WTC11 (cell line): ENCODE measurements around the gene SYCE1. TPM values are rescaled to one million over a fixed set of nuclear protein-coding genes. Genes with fewer than 3 reads are reported as not detected.

Experiments used
- ATAC-seq: fragments of 200-7000 bp; cut with Tn5 transposase; 2 replicates; pipeline ENCODE4 v1.10.0; 2021; ENCODE audit warnings: mild to moderate bottlenecking, moderate library complexity
- CTCF ChIA-PET: fragments of 300-600 bp; sonication (Branson Sonifier 250); formaldehyde crosslinking; loops from one replicate; lab custom pipeline; 2021; ENCODE audit warnings: antibody characterized with exemption; lab: Charles Lee
- POLR2A ChIA-PET: fragments of 350-600 bp; sonication (Branson Sonifier 250); formaldehyde crosslinking; loops from one replicate; lab custom pipeline; 2021; ENCODE audit warnings: antibody characterized with exemption; lab: Charles Lee
- DNase-seq: peaks from one replicate; pipeline ENCODE4 v3.0.0; 2021; ENCODE audit warnings: low spot score
- H3K27ac Mint-ChIP-seq: 2 replicates; pipeline ENCODE4 v1.8.0; 2021; ENCODE audit warnings: mixed read lengths
- H3K27me3 Mint-ChIP-seq: 2 replicates; pipeline ENCODE4 v1.8.0; 2021; ENCODE audit warnings: low read depth, mild to moderate bottlenecking, moderate library complexity, mixed read lengths
- H3K36me3 Mint-ChIP-seq: 2 replicates; pipeline ENCODE4 v1.8.0; 2021; ENCODE audit warnings: mixed read lengths
- H3K4me1 Mint-ChIP-seq: 2 replicates; pipeline ENCODE4 v1.8.0; 2022; ENCODE audit warnings: mixed read lengths
- H3K4me3 Mint-ChIP-seq: 2 replicates; pipeline ENCODE4 v1.8.0; 2021; ENCODE audit warnings: mild to moderate bottlenecking, moderate library complexity, mixed read lengths
- H3K9me3 Mint-ChIP-seq: 2 replicates; pipeline ENCODE4 v1.8.0; 2021; ENCODE audit warnings: mixed read lengths
- CREM ChIP-seq: sonication (generic); formaldehyde crosslinking; IDR thresholded peaks from 2 replicates; pipeline ENCODE4 v1.8.1; 2022; ENCODE audit warnings: mild to moderate bottlenecking, missing genetic modification reagents, moderate library complexity
- FOXK1 ChIP-seq: sonication (generic); formaldehyde crosslinking; IDR thresholded peaks from 2 replicates; pipeline ENCODE4 v1.8.0; 2022; ENCODE audit warnings: mild to moderate bottlenecking, moderate library complexity, missing genetic modification reagents
- GTF2I ChIP-seq: fragments of 250-450 bp; sonication (Bioruptor Pico); conservative IDR thresholded peaks from 2 replicates; pipeline ENCODE4 v1.4.0; 2021; ENCODE audit warnings: mild to moderate bottlenecking
- HMGA2 ChIP-seq: fragments of 250-450 bp; sonication (Bioruptor Pico); IDR thresholded peaks from 2 replicates; pipeline ENCODE4 v1.4.0; 2021; ENCODE audit warnings: mild to moderate bottlenecking, moderate library complexity
- JUN ChIP-seq: sonication (generic); formaldehyde crosslinking; IDR thresholded peaks from 2 replicates; pipeline ENCODE4 v1.8.0; 2023; ENCODE audit warnings: mild to moderate bottlenecking, missing genetic modification reagents
- KAT7 ChIP-seq: sonication (generic); formaldehyde crosslinking; IDR thresholded peaks from 2 replicates; pipeline ENCODE4 v1.8.1; 2023; ENCODE audit warnings: missing genetic modification reagents, mild to moderate bottlenecking, borderline replicate concordance
- NFATC4 ChIP-seq: fragments of 250-450 bp; sonication (Bioruptor Pico); IDR thresholded peaks from 2 replicates; pipeline ENCODE4 v1.9.0; 2021; ENCODE audit warnings: mild to moderate bottlenecking
- NR1H2 ChIP-seq: sonication (generic); formaldehyde crosslinking; IDR thresholded peaks from 2 replicates; pipeline ENCODE4 v1.9.0; 2021; ENCODE audit warnings: mild to moderate bottlenecking, moderate library complexity, missing genetic modification reagents
- PRDM15 ChIP-seq: sonication (generic); formaldehyde crosslinking; IDR thresholded peaks from 2 replicates; pipeline ENCODE4 v1.8.0; 2022; ENCODE audit warnings: missing genetic modification reagents
- PREB ChIP-seq: sonication (generic); formaldehyde crosslinking; IDR thresholded peaks from 2 replicates; pipeline ENCODE4 v1.8.1; 2022; ENCODE audit warnings: mild to moderate bottlenecking, missing genetic modification reagents, moderate library complexity, borderline replicate concordance
- RORB ChIP-seq: fragments of 250-450 bp; sonication (Bioruptor Pico); IDR thresholded peaks from 2 replicates; pipeline ENCODE4 v1.9.0; 2021; ENCODE audit warnings: mild to moderate bottlenecking
- ZNF121 ChIP-seq: sonication (generic); formaldehyde crosslinking; IDR thresholded peaks from 2 replicates; pipeline ENCODE4 v1.8.0; 2023; ENCODE audit warnings: missing genetic modification reagents
- ZNF232 ChIP-seq: sonication (generic); formaldehyde crosslinking; IDR thresholded peaks from 2 replicates; pipeline ENCODE4 v1.8.0; 2022; ENCODE audit warnings: mild to moderate bottlenecking, missing genetic modification reagents
- ZNF416 ChIP-seq: fragments of 250-450 bp; sonication (Bioruptor Pico); IDR thresholded peaks from 2 replicates; pipeline ENCODE4 v1.9.0; 2021; ENCODE audit warnings: mild to moderate bottlenecking, inconsistent platforms
- ZNF425 ChIP-seq: fragments of 250-450 bp; sonication (Bioruptor Pico); conservative IDR thresholded peaks from 2 replicates; pipeline ENCODE4 v1.9.0; 2021; ENCODE audit warnings: mild to moderate bottlenecking
- ZNF512 ChIP-seq: sonication (generic); formaldehyde crosslinking; IDR thresholded peaks from 2 replicates; pipeline ENCODE4 v1.8.1; 2022; ENCODE audit warnings: missing genetic modification reagents, borderline replicate concordance
- ZSCAN18 ChIP-seq: fragments of 250-450 bp; sonication (Bioruptor Pico); IDR thresholded peaks from 2 replicates; pipeline ENCODE4 v2.1.2; 2022; ENCODE audit warnings: mild to moderate bottlenecking, moderate library complexity
- total RNA-seq: library from RNA; stranded (reverse); gene quantifications from 3 replicates; pipeline ENCODE4 v1.2.3, GENCODE V29; 2021
- TF ChIP-seq, protein P1 (sequence below): sonication (generic); formaldehyde crosslinking; IDR thresholded peaks from 2 replicates; pipeline ENCODE4 v1.8.1; 2023; ENCODE audit warnings: mild to moderate bottlenecking, missing genetic modification reagents, moderate library complexity
- TF ChIP-seq, protein P2 (sequence below): fragments of 250-450 bp; sonication (Bioruptor Pico); IDR thresholded peaks from 2 replicates; pipeline ENCODE4 v1.9.0; 2021; ENCODE audit warnings: mild to moderate bottlenecking
- TF ChIP-seq, protein P3 (sequence below): sonication (generic); formaldehyde crosslinking; conservative IDR thresholded peaks from 2 replicates; pipeline ENCODE4 v1.8.1; 2022; ENCODE audit warnings: mild to moderate bottlenecking, missing genetic modification reagents

SYCE1 gene
- total RNA-seq, 1 experiment from 2014 or later = not detected

GRCh38 chr10:133526957-133527588 is 38.3 kb downstream of the SYCE1 start, which contains the start of gene CYP2E1:
CYP2E1 (plus strand) TSS chr10:133527363; CDS start chr10:133527396, 33 bp downstream.
- ATAC-seq (no peak), DNase-seq (no peak)
- TF ChIP-seq NR1H2 (CRISPR knock-in tag) = no peak
- TF ChIP-seq, protein P1, sequence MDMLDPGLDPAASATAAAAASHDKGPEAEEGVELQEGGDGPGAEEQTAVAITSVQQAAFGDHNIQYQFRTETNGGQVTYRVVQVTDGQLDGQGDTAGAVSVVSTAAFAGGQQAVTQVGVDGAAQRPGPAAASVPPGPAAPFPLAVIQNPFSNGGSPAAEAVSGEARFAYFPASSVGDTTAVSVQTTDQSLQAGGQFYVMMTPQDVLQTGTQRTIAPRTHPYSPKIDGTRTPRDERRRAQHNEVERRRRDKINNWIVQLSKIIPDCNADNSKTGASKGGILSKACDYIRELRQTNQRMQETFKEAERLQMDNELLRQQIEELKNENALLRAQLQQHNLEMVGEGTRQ = no peak
- no peak for TF ChIP-seq JUN (CRISPR knock-in tag)
- no peak for TF ChIP-seq CREM (CRISPR knock-in tag)
- TF ChIP-seq NFATC4 (CRISPR knock-in tag) = no peak
- no peak for TF ChIP-seq ZNF416 (CRISPR knock-in tag)
- TF ChIP-seq ZNF425 (CRISPR knock-in tag) = no peak
- TF ChIP-seq KAT7 (CRISPR knock-in tag) = no peak
- no peak for TF ChIP-seq ZSCAN18 (CRISPR knock-in tag)
- no peak for TF ChIP-seq GTF2I (CRISPR knock-in tag)
- TF ChIP-seq, protein P2, sequence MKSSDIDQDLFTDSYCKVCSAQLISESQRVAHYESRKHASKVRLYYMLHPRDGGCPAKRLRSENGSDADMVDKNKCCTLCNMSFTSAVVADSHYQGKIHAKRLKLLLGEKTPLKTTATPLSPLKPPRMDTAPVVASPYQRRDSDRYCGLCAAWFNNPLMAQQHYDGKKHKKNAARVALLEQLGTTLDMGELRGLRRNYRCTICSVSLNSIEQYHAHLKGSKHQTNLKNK (CRISPR knock-in tag) = no peak
- TF ChIP-seq, protein P3, sequence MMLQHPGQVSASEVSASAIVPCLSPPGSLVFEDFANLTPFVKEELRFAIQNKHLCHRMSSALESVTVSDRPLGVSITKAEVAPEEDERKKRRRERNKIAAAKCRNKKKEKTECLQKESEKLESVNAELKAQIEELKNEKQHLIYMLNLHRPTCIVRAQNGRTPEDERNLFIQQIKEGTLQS (CRISPR knock-in tag) = no peak
- no peak for TF ChIP-seq PRDM15 (CRISPR knock-in tag)
- H3K4me3 Mint-ChIP-seq = no peak within 1 kb of the TSS
- H3K27ac Mint-ChIP-seq = no peak within 1 kb of the TSS
- no peaks in the 10 kb centered on the region; the same call in none of the 2 replicates for H3K27me3 Mint-ChIP-seq
- H3K4me1 Mint-ChIP-seq = no peaks in the 10 kb centered on the region
- H3K36me3 Mint-ChIP-seq = peaks cover 53% of the 10 kb centered on the region
- POLR2A ChIA-PET = no interaction called here
- peaks cover 73% of the 10 kb centered on the region for H3K9me3 Mint-ChIP-seq
- CTCF ChIA-PET = no interaction called here

GRCh38 chr10:133525444-133525843 is 39.9 kb downstream of the SYCE1 start:
- H3K4me1 Mint-ChIP-seq = no peaks in the 10 kb centered on the region
- no peak for DNase-seq
- H3K4me3 Mint-ChIP-seq = no peak overlapping the region
- peaks cover 74% of the 10 kb centered on the region for H3K9me3 Mint-ChIP-seq
- peaks cover 54% of the 10 kb centered on the region for H3K36me3 Mint-ChIP-seq
- peaks cover 3% of the 10 kb centered on the region for H3K27me3 Mint-ChIP-seq
- POLR2A ChIA-PET = no interaction called here
- CTCF ChIA-PET = no interaction called here
- no peak overlapping the region for H3K27ac Mint-ChIP-seq
- no peak for ATAC-seq
- TF ChIP-seq RORB (CRISPR knock-in tag) = no peak
- TF ChIP-seq ZNF512 (CRISPR knock-in tag) = no peak
- TF ChIP-seq, protein P2 (CRISPR knock-in tag) = no peak
- TF ChIP-seq ZNF232 (CRISPR knock-in tag) = no peak
- no peak for TF ChIP-seq HMGA2 (CRISPR knock-in tag)
- TF ChIP-seq ZNF121 = no peak
- TF ChIP-seq PREB (CRISPR knock-in tag) = no peak
- no peak for TF ChIP-seq FOXK1 (CRISPR knock-in tag)
- TF ChIP-seq GTF2I (CRISPR knock-in tag) = no peak
